Right lobe of liver (tissue), 6 donors: Measurements from ENCODE around the gene SCAPER. TPM values are rescaled to one million over a fixed set of nuclear protein-coding genes. Genes with fewer than 3 reads are reported as not detected.
A peak's percentile ranks its signal among the peaks of the same experiment; 100 is the strongest.

Experiments used
- ATAC-seq, 4 donors: fragments of 200-7000 bp; cut with Tn5 transposase; one replicate each; pipeline ENCODE4 v1.9.1; 2020; ENCODE audit warnings: mild to moderate bottlenecking in 4 of 4, moderate library complexity in 4 of 4
- DNase-seq, 3 donors: peaks; one replicate each; pipeline ENCODE4 v3.0.0-alpha.2; 2020
- H3K27ac ChIP-seq, 3 donors: fragments of 200-600 bp; one replicate each; pipeline ENCODE4 v1.8.0; 2022
- H3K27me3 ChIP-seq, 2 donors: fragments of 200-600 bp; one replicate each; pipeline ENCODE4 v1.8.0; 2022
- H3K36me3 ChIP-seq, 4 donors: fragments of 200-600 bp; sonication (generic) in 1 of 4; one replicate each; pipeline versions ENCODE4 v1.5.1 to v1.8.0; 2017 to 2022; ENCODE audit warnings: control low read depth in 1 of 4
- H3K4me1 ChIP-seq, 4 donors: fragments of 200-600 bp; sonication (generic) in 1 of 4; one replicate each; pipeline versions ENCODE4 v1.5.1 to v1.8.0; 2017 to 2022; ENCODE audit warnings: control low read depth in 1 of 4
- H3K4me3 ChIP-seq, 3 donors: fragments of 200-600 bp; one replicate each; pipeline ENCODE4 v1.8.0; 2022
- H3K9me3 ChIP-seq, 4 donors: fragments of 200-600 bp; sonication (generic) in 1 of 4; one replicate each; pipeline versions ENCODE4 v1.5.1 to v1.8.0; 2017 to 2022; ENCODE audit warnings: control low read depth in 1 of 4
- POLR2A ChIP-seq: fragments of 450-650 bp; IDR thresholded peaks from one replicate; pipeline ENCODE4 v1.6.1; 2017; ENCODE audit warnings: antibody characterized with exemption, mild to moderate bottlenecking
- WGBS: methylation state at CpG from one replicate; pipeline ENCODE4 v1.1.6; 2018; ENCODE audit warnings: low coverage, low lambda C conversion rate; ENCODE audit not compliant: insufficient coverage; ENCODE audit errors: missing lambda C conversion rate; 5-methylcytosine and 5-hydroxymethylcytosine counted together
- intact Hi-C, 2 donors: fragments of 100-400 bp; cut with DNase I; formaldehyde crosslinking; loops; one replicate each; pipeline versions ENCODE4 v1.11.2 to v1.14.1; 2022
- long read RNA-seq: library from polyadenylated mRNA; unstranded; transcript quantifications from one replicate; pipeline ENCODE4 v2.0.0, GENCODE V29; 2019
- total RNA-seq, 6 experiments: library from RNA; depleted of rRNA in 2 of 6; stranded (reverse); fragments of >200 nt in 2 of 6; fragmentation: NEBNext Ultra II Directional in 3 of 6; extraction: Animal tissue kit (Norgen Biotek cat#: 25700) in 3 of 6; gene quantifications; one replicate each; pipeline versions ENCODE4 v1.1.0 to v1.2.4, GENCODE V29; 2016 to 2023
- TF ChIP-seq, protein P1 (sequence below), 4 donors: fragments of 200-600 bp in 3 of 4; fragments of 450-650 bp in 1 of 4; IDR thresholded peaks; one replicate each; pipeline versions ENCODE4 v1.5.1 to v1.8.0; 2016 to 2022; ENCODE audit warnings: antibody characterized with exemption in 4 of 4, mild to moderate bottlenecking in 2 of 4
- donor health status: DM: no; HTN: yes; CAD: no.
- donor health status: DM: no; HTN: no; CAD: no.
- donor health status: DM: no; HTN: no; CAD: no.
- donor health status: DM: no; HTN: yes; CAD: no.
- donor health status: DM: no; HTN: yes; CAD: no.

SCAPER gene, protein sequence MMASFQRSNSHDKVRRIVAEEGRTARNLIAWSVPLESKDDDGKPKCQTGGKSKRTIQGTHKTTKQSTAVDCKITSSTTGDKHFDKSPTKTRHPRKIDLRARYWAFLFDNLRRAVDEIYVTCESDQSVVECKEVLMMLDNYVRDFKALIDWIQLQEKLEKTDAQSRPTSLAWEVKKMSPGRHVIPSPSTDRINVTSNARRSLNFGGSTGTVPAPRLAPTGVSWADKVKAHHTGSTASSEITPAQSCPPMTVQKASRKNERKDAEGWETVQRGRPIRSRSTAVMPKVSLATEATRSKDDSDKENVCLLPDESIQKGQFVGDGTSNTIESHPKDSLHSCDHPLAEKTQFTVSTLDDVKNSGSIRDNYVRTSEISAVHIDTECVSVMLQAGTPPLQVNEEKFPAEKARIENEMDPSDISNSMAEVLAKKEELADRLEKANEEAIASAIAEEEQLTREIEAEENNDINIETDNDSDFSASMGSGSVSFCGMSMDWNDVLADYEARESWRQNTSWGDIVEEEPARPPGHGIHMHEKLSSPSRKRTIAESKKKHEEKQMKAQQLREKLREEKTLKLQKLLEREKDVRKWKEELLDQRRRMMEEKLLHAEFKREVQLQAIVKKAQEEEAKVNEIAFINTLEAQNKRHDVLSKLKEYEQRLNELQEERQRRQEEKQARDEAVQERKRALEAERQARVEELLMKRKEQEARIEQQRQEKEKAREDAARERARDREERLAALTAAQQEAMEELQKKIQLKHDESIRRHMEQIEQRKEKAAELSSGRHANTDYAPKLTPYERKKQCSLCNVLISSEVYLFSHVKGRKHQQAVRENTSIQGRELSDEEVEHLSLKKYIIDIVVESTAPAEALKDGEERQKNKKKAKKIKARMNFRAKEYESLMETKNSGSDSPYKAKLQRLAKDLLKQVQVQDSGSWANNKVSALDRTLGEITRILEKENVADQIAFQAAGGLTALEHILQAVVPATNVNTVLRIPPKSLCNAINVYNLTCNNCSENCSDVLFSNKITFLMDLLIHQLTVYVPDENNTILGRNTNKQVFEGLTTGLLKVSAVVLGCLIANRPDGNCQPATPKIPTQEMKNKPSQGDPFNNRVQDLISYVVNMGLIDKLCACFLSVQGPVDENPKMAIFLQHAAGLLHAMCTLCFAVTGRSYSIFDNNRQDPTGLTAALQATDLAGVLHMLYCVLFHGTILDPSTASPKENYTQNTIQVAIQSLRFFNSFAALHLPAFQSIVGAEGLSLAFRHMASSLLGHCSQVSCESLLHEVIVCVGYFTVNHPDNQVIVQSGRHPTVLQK (N-terminal part only)
- 10 to 100 TPM in 3 of 6 experiments, 1 to 10 TPM in 3; 6.7 to 17.3 (median 10.4) TPM for total RNA-seq
- long read RNA-seq, partial matches to known transcripts: 2 of 5 reads
- long read RNA-seq, other reads (novel, unspliced or antisense): 3 of 5 reads

DNA sequence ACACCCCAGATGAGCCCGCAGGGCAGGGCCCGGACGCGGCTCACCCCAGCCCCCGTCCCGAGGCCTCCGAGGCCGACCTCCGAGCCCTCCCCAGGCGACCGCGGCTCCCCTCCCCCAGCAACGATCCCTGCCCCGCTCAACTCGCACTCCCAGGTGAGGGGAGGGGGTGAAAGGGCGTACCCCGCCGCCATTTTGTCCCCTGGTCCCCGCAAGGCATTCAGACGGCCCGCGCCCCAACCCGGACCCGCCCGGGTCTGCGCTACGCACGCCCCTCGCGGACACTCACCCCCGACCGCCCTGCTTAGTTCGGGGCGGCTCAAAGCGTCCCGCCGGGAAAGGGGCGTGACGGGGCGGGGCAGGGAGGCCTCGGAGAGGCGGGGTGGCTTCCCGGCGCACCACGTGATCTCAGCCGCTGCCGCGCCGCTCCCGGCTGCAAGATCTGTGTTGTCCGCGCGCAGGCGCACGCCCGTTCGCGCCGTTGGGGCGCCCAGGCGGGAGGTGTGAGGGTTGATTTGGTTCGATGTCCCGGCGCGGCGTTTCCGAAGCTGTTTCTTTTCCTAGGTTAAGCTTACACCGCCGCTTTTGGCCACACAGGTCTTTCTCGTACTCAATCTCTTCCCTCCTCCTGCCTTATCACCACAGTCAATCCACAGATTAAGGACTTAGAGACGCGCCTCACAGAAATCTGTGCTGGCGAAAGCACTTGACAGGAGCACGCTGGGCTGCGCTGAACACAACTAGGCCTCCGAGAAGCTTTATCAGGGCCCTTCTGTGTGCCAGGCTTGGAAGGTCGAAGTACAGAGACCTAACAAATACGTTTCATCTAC is at the start of gene SCAPER:
SCAPER (minus strand) TSS at position 328 of the 827 bp plus-strand sequence. CDS start 21,523 bp downstream, outside the sequence.
- TF ChIP-seq, protein P1, sequence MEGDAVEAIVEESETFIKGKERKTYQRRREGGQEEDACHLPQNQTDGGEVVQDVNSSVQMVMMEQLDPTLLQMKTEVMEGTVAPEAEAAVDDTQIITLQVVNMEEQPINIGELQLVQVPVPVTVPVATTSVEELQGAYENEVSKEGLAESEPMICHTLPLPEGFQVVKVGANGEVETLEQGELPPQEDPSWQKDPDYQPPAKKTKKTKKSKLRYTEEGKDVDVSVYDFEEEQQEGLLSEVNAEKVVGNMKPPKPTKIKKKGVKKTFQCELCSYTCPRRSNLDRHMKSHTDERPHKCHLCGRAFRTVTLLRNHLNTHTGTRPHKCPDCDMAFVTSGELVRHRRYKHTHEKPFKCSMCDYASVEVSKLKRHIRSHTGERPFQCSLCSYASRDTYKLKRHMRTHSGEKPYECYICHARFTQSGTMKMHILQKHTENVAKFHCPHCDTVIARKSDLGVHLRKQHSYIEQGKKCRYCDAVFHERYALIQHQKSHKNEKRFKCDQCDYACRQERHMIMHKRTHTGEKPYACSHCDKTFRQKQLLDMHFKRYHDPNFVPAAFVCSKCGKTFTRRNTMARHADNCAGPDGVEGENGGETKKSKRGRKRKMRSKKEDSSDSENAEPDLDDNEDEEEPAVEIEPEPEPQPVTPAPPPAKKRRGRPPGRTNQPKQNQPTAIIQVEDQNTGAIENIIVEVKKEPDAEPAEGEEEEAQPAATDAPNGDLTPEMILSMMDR (IDR thresholded peaks at IDR 0.05): peak in 2 of 4 donors; percentile 9 to 27
- peak; percentile 67 for TF ChIP-seq POLR2A
- Histone ChIP-seq H3K4me1 (peaks cover 0 to 25% (median 14%) of the 10 kb centered on the region in 4 donors), H3K9me3 (no peaks in the 10 kb centered on the region), H3K27ac (peak within 1 kb of the TSS; percentile 85 to 93 (median 90)), H3K4me3 (peak within 1 kb of the TSS; percentile 76 to 82 (median 78)), H3K36me3 (no peaks in the 10 kb centered on the region), H3K27me3 (no peaks in the 10 kb centered on the region)
- WGBS: under 1% methylated on average over 15 of the region's 78 CpGs
- intact Hi-C loops: no loop called here
- ATAC-seq: peak; percentile 91 to 96 (median 95)
- peak; percentile 96 to 98 (median 97) for DNase-seq

DNA sequence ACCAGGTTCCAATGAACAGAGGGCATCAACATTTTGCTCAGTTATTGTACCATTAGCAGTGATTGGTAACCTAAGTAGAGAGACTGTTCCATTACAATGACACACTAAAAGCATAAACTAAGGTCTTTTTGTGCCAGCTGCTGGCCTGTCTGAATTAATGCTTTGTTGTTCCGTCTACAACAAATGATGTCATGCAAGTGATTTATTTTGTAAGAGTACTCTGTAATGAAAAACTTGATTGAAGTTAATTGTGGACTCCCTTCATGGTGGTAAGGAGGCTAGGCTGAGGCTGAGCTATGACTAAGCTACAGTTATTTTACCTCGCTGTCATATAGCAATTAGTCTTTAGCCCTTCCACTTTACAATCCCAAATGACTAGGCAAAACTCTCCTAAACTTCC is 49.6 kb upstream of the SCAPER start:
- no peak for ATAC-seq
- 84% methylated on average over 2 of the region's 2 CpGs for WGBS
- Histone ChIP-seq H3K9me3 (no peaks in the 10 kb centered on the region), H3K36me3 (peaks cover 0 to 5% (median 0%) of the 10 kb centered on the region in 4 donors), H3K27ac (no peak overlapping the region), H3K27me3 (no peaks in the 10 kb centered on the region), H3K4me1 (no peaks in the 10 kb centered on the region), H3K4me3 (no peak overlapping the region)
- intact Hi-C loops: no loop called here
- TF ChIP-seq POLR2A: no peak
- TF ChIP-seq, protein P1 (IDR thresholded peaks at IDR 0.05): no peak
- no peak for DNase-seq

DNA sequence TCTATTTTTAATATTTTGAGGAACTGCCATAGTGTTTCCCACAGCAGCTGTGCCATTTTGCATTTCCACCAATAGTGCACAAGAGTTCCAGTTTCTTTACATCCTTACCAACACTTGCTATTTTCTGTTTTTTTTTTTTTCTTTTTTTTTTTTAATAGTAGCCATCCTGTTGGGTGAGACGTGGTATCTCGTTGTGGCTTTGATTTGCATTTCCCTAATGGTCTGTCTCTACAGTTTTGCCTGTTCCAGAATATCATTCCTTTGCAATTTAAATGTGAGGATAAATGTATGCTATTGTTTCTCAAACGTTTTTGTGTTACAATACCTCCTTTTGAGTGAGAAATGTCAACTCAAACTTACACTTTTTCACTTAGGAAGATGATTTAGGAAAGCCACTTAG is 48.8 kb upstream of the SCAPER start:
- Histone ChIP-seq H3K27me3 (no peaks in the 10 kb centered on the region), H3K9me3 (no peaks in the 10 kb centered on the region), H3K27ac (no peak overlapping the region), H3K4me1 (no peaks in the 10 kb centered on the region), H3K4me3 (no peak overlapping the region), H3K36me3 (peaks cover 0 to 9% (median 0%) of the 10 kb centered on the region in 4 donors)
- WGBS: 55% methylated on average over 3 of the region's 3 CpGs
- DNase-seq (no peak), ATAC-seq (no peak)
- TF ChIP-seq POLR2A: no peak
- TF ChIP-seq, protein P1 (IDR thresholded peaks at IDR 0.05): no peak
- intact Hi-C loops: no loop called here
